Measurements from ENCODE around the gene SOX11. TPM values are rescaled to one million over a fixed set of nuclear protein-coding genes. Genes with fewer than 3 reads are reported as not detected.
"Not testable (repeated sequence)": the region's sequence is repeated elsewhere in the genome, so short reads cannot be mapped to it uniquely, and the experiment has no call there.

Gene SOX11
- total RNA-seq (2014; rRNA removed; shearing (Covaris generic); ENCODE audit: low replicate concordance), result not detected in 2 replicates

- Histone ChIP-seq H3K79me2 (ENCODE audit: low read length) (no peaks in the 10 kb centered on the region), H3K4me1 (ENCODE audit: low read length) (no peaks in the 10 kb centered on the region), H3K36me3 (ENCODE audit: insufficient read depth, low read length) (no peaks in the 10 kb centered on the region), H4K20me1 (ENCODE audit: insufficient read depth, low read depth, low read length) (no peaks in the 10 kb centered on the region), H3K4me3 (ENCODE audit: low read length) (no peak within 1 kb of the TSS), H3K9ac (ENCODE audit: low read length) (no peak within 1 kb of the TSS), H3K4me2 (ENCODE audit: low read depth, low read length, poor library complexity, severe bottlenecking) (no peak within 1 kb of the TSS), H3K9me3 (ENCODE audit: low read length) (no peaks in the 10 kb centered on the region), H3K9me2 (replicated peaks; ENCODE audit: insufficient read depth, low read length) (no peaks in the 10 kb centered on the region), H3K27ac (ENCODE audit: low read length) (no peak within 1 kb of the TSS), H3K27me3 (ENCODE audit: low read length) (no peaks in the 10 kb centered on the region), H2AFZ (ENCODE audit: low read length) (no peak within 1 kb of the TSS)
- DNase-seq, result no peak
These were observed at the start of gene SOX11 for GRCh38 chr2:5691985-5692529. TSS of gene SOX11 (plus strand) at chr2:5692384. CDS start at chr2:5692722, 338 bp downstream.

- not testable (repeated sequence) for H3K79me2 ChIP-seq (ENCODE audit: low read length); H3K27ac ChIP-seq (ENCODE audit: low read length); H3K27me3 ChIP-seq (ENCODE audit: low read length); H2AFZ ChIP-seq (ENCODE audit: low read length); DNase-seq; H3K9ac ChIP-seq (ENCODE audit: low read length); H3K36me3 ChIP-seq (ENCODE audit: insufficient read depth, low read length); H3K4me1 ChIP-seq (ENCODE audit: low read length); H3K9me2 ChIP-seq (replicated peaks; ENCODE audit: insufficient read depth, low read length); H4K20me1 ChIP-seq (ENCODE audit: insufficient read depth, low read depth, low read length); H3K4me2 ChIP-seq (ENCODE audit: low read depth, low read length, poor library complexity, severe bottlenecking); H3K4me3 ChIP-seq (ENCODE audit: low read length); H3K9me3 ChIP-seq (ENCODE audit: low read length)
These were observed 39.5 kb upstream of the SOX11 start for GRCh38 chr2:5652734-5653133.

- H3K4me3 ChIP-seq (ENCODE audit: low read length); H3K27me3 ChIP-seq (ENCODE audit: low read length); H3K9me2 ChIP-seq (replicated peaks; ENCODE audit: insufficient read depth, low read length); H2AFZ ChIP-seq (ENCODE audit: low read length); H3K4me1 ChIP-seq (ENCODE audit: low read length); H3K36me3 ChIP-seq (ENCODE audit: insufficient read depth, low read length); H3K4me2 ChIP-seq (ENCODE audit: low read depth, low read length, poor library complexity, severe bottlenecking); H4K20me1 ChIP-seq (ENCODE audit: insufficient read depth, low read depth, low read length); H3K79me2 ChIP-seq (ENCODE audit: low read length); DNase-seq; H3K27ac ChIP-seq (ENCODE audit: low read length); H3K9me3 ChIP-seq (ENCODE audit: low read length); H3K9ac ChIP-seq (ENCODE audit: low read length): not testable (repeated sequence)
These were observed 38.4 kb upstream of the SOX11 start for GRCh38 chr2:5653756-5654155.

GRCh38 chr2:5657231-5657630 lies 35.0 kb upstream of the SOX11 start:
- no peak for DNase-seq
- Histone ChIP-seq H2AFZ (ENCODE audit: low read length) (no peak overlapping the region), H3K27ac (ENCODE audit: low read length) (no peak overlapping the region), H4K20me1 (ENCODE audit: insufficient read depth, low read depth, low read length) (no peaks in the 10 kb centered on the region), H3K9me3 (ENCODE audit: low read length) (no peaks in the 10 kb centered on the region), H3K4me3 (ENCODE audit: low read length) (no peak overlapping the region), H3K36me3 (ENCODE audit: insufficient read depth, low read length) (no peaks in the 10 kb centered on the region), H3K4me1 (ENCODE audit: low read length) (no peaks in the 10 kb centered on the region), H3K9ac (ENCODE audit: low read length) (no peak overlapping the region), H3K79me2 (ENCODE audit: low read length) (no peaks in the 10 kb centered on the region), H3K9me2 (replicated peaks; ENCODE audit: insufficient read depth, low read length) (no peaks in the 10 kb centered on the region), H3K27me3 (ENCODE audit: low read length) (no peaks in the 10 kb centered on the region), H3K4me2 (ENCODE audit: low read depth, low read length, poor library complexity, severe bottlenecking) (no peak overlapping the region)

GRCh38 chr2:5660591-5660990 lies 31.6 kb upstream of the SOX11 start:
- DNase-seq, result no peak
- no peaks in the 10 kb centered on the region for H3K4me1 ChIP-seq (ENCODE audit: low read length)

DNA sequence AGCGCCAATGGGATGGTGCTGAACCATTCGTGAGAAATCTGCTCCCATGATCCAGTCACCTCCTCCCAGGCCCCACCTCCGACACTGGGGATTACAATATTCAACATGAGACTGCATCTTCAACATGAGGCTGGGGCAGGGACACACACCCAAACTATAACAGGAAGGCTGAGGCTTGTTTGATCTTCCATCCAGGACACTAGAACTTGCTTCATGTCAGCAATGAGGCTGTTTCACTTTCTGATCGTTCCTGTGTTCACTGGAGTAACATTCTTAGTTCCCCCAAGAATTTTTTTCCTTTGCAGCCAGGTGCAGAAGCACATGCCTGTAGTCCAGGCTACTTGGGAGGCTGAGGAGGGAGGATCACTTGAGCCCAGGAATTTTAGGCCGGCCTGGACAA lies 30.8 kb upstream of the SOX11 start:
- Histone ChIP-seq H3K4me2 (ENCODE audit: low read depth, low read length, poor library complexity, severe bottlenecking) (no peak overlapping the region), H3K9ac (ENCODE audit: low read length) (no peak overlapping the region), H3K79me2 (ENCODE audit: low read length) (no peaks in the 10 kb centered on the region), H3K9me2 (replicated peaks; ENCODE audit: insufficient read depth, low read length) (no peaks in the 10 kb centered on the region), H4K20me1 (ENCODE audit: insufficient read depth, low read depth, low read length) (no peaks in the 10 kb centered on the region), H3K27me3 (ENCODE audit: low read length) (no peaks in the 10 kb centered on the region; the same call in 1 of the 2 replicates), H3K4me1 (ENCODE audit: low read length) (no peaks in the 10 kb centered on the region), H3K27ac (ENCODE audit: low read length) (no peak overlapping the region), H3K36me3 (ENCODE audit: insufficient read depth, low read length) (no peaks in the 10 kb centered on the region), H3K9me3 (ENCODE audit: low read length) (no peaks in the 10 kb centered on the region), H2AFZ (ENCODE audit: low read length) (no peak overlapping the region), H3K4me3 (ENCODE audit: low read length) (no peak overlapping the region)
- no peak for DNase-seq

More at GRCh38 chr2:5660591-5660990, 31.6 kb upstream of the SOX11 start:
- Histone ChIP-seq H3K36me3 (ENCODE audit: insufficient read depth, low read length) (no peaks in the 10 kb centered on the region), H3K27ac (ENCODE audit: low read length) (no peak overlapping the region), H2AFZ (ENCODE audit: low read length) (no peak overlapping the region), H3K27me3 (ENCODE audit: low read length) (no peaks in the 10 kb centered on the region; the same call in 1 of the 2 replicates), H4K20me1 (ENCODE audit: insufficient read depth, low read depth, low read length) (no peaks in the 10 kb centered on the region), H3K4me2 (ENCODE audit: low read depth, low read length, poor library complexity, severe bottlenecking) (no peak overlapping the region), H3K4me3 (ENCODE audit: low read length) (no peak overlapping the region), H3K79me2 (ENCODE audit: low read length) (no peaks in the 10 kb centered on the region), H3K9me3 (ENCODE audit: low read length) (no peaks in the 10 kb centered on the region), H3K9me2 (replicated peaks; ENCODE audit: insufficient read depth, low read length) (no peaks in the 10 kb centered on the region), H3K9ac (ENCODE audit: low read length) (no peak overlapping the region)

GRCh38 chr2:5664278-5664681 lies 27.9 kb upstream of the SOX11 start:
- H3K27ac ChIP-seq (ENCODE audit: low read length), result no peak overlapping the region
- no peaks in the 10 kb centered on the region for H3K36me3 ChIP-seq (ENCODE audit: insufficient read depth, low read length)
- H3K27me3 ChIP-seq (ENCODE audit: low read length), result no peaks in the 10 kb centered on the region; the same call in 1 of the 2 replicates
- H3K9me3 ChIP-seq (ENCODE audit: low read length), result no peaks in the 10 kb centered on the region
- H3K79me2 ChIP-seq (ENCODE audit: low read length), result no peaks in the 10 kb centered on the region
- H3K9me2 ChIP-seq (replicated peaks; ENCODE audit: insufficient read depth, low read length), result no peaks in the 10 kb centered on the region
- H3K4me1 ChIP-seq (ENCODE audit: low read length), result no peaks in the 10 kb centered on the region
- H2AFZ ChIP-seq (ENCODE audit: low read length), result no peak overlapping the region
- no peak for DNase-seq
- H4K20me1 ChIP-seq (ENCODE audit: insufficient read depth, low read depth, low read length), result no peaks in the 10 kb centered on the region
- H3K4me2 ChIP-seq (ENCODE audit: low read depth, low read length, poor library complexity, severe bottlenecking), result no peak overlapping the region
- no peak overlapping the region for H3K4me3 ChIP-seq (ENCODE audit: low read length)
- H3K9ac ChIP-seq (ENCODE audit: low read length), result no peak overlapping the region

DNA sequence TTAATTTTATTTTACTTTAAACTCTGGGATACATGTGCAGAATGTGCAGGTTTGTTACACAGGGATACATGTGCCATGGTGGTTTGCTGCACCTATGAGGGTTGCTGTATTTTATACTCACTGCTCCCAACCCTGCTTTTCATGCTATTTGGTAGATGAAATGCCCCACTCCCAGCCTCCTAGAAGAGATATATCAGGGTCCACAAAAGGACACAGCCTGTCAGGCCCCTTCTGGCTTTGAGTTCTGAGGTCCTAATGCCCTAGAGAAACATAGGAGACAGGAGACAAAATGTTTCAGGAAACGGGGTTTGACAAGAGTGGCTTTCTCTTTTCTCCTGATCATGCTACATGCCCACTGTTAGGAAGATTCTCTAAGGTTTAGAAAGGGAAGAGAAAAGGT lies 27.1 kb upstream of the SOX11 start:
- H3K9ac ChIP-seq (ENCODE audit: low read length), result no peak overlapping the region
- no peaks in the 10 kb centered on the region for H3K9me3 ChIP-seq (ENCODE audit: low read length)
- H3K27ac ChIP-seq (ENCODE audit: low read length), result no peak overlapping the region
- no peak for DNase-seq
- H2AFZ ChIP-seq (ENCODE audit: low read length), result no peak overlapping the region
- H3K27me3 ChIP-seq (ENCODE audit: low read length), result no peaks in the 10 kb centered on the region; the same call in 1 of the 2 replicates
- H3K4me2 ChIP-seq (ENCODE audit: low read depth, low read length, poor library complexity, severe bottlenecking), result no peak overlapping the region
- no peaks in the 10 kb centered on the region for H4K20me1 ChIP-seq (ENCODE audit: insufficient read depth, low read depth, low read length)
- H3K36me3 ChIP-seq (ENCODE audit: insufficient read depth, low read length), result no peaks in the 10 kb centered on the region
- no peaks in the 10 kb centered on the region for H3K79me2 ChIP-seq (ENCODE audit: low read length)
- H3K4me1 ChIP-seq (ENCODE audit: low read length), result no peaks in the 10 kb centered on the region
- H3K4me3 ChIP-seq (ENCODE audit: low read length), result no peak overlapping the region
- H3K9me2 ChIP-seq (replicated peaks; ENCODE audit: insufficient read depth, low read length), result no peaks in the 10 kb centered on the region
